PFSK-1 (cell line): ENCODE data around the gene BPIFA1.

Experiments used
- FOXP2 ChIP-seq: optimal IDR thresholded peaks from 2 replicates; pipeline ENCODE3; 2011; ENCODE audit warnings: borderline replicate concordance, control low read depth, inconsistent platforms; ENCODE audit not compliant: insufficient read depth; ENCODE audit errors: extremely low read length, extremely low read depth
- POLR2AphosphoS5 ChIP-seq: IDR thresholded peaks from 2 replicates; pipeline ENCODE4 v1.6.1; 2012; ENCODE audit warnings: low read depth, mild to moderate bottlenecking, control low read depth, low read length, moderate library complexity
- REST ChIP-seq, 2 experiments: IDR thresholded peaks; 2 replicates each; pipeline versions ENCODE4 v1.6.1 to v1.8.0; 2011 to 2012; ENCODE audit warnings: low read depth in 2 of 2, low read length in 2 of 2, control low read depth in 1 of 2, inconsistent platforms in 1 of 2, mild to moderate bottlenecking in 1 of 2, moderate library complexity in 1 of 2; ENCODE audit not compliant: insufficient read depth in 1 of 2
- SIN3A ChIP-seq: IDR thresholded peaks from 2 replicates; pipeline ENCODE4 v1.6.1; 2012; ENCODE audit warnings: mild to moderate bottlenecking, low read length, moderate library complexity, borderline replicate concordance; ENCODE audit not compliant: insufficient read depth
- TAF1 ChIP-seq: IDR thresholded peaks from 2 replicates; pipeline ENCODE4 v1.6.1; 2012; ENCODE audit warnings: low read length, control low read depth, borderline replicate concordance; ENCODE audit not compliant: insufficient read depth

The BPIFA1 gene

DNA sequence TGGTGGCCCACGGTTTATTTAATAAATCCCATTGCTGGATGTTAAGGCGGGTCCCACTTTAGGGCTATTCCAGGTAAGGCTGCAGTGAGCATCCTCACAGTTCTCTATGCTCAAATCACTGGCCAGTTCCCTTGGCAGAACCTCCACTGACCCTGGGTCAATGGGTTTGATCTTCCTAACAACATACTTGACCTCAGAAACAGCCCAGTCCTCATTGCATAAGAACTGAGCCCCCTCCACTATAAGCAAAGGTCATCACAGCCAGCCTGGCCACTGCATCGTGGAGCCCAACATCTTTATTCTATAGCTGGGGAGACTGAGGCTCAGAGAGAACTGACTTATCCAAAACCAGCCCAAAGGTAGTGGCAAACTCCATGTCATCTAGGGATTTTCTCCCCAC, 42.9 kb downstream of the BPIFA1 start:
- no peak for TF ChIP-seq POLR2AphosphoS5
- TF ChIP-seq SIN3A = no peak
- no peak for TF ChIP-seq REST (IDR thresholded peaks at IDR 0.05; ENCODE audit: insufficient read depth in 1 of 2, low read depth in 2 of 2, low read length in 2 of 2)
- TF ChIP-seq TAF1 = no peak
- no peak for TF ChIP-seq FOXP2

- TF ChIP-seq REST (IDR thresholded peaks at IDR 0.05; ENCODE audit: insufficient read depth in 1 of 2, low read depth in 2 of 2, low read length in 2 of 2) (no peak), FOXP2 (no peak), POLR2AphosphoS5 (no peak), TAF1 (no peak), SIN3A (no peak)
These were observed 43.6 kb downstream of the BPIFA1 start for GRCh38 chr20:33279261-33279910.

DNA sequence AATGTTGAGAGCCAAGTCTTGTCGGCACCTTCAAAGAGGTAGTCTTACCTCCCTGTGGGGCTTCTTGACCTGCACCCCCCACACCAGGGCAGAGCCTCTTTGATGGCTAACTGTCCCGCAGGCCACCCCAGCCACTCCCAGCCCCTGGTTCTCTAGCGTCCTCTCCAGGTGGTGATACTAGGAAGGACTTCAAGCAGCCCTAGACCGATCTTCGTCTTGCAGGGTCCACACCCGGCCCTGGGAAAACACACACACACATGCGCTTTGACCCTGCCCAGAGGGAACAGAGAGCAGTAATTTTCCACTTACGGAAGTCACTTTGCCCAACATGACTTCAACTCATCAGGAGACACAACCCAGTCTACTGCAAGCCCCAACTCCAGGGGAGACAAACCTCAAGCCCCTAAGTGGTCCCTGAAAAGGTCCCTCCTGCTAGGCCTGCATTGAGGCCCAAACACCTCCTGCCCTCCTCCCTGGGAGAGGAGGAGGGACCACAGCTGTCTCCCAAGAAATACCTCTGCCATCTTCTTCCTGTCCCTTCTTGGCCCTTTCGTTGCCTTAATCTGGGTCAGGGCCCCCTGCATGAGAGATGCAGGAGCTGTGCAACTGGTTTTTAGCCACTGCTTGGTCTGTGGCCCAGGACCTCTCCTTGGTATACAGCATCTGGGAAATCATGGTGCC, 44.3 kb downstream of the BPIFA1 start:
- TF ChIP-seq TAF1 (no peak), REST (IDR thresholded peaks at IDR 0.05; ENCODE audit: insufficient read depth in 1 of 2, low read depth in 2 of 2, low read length in 2 of 2) (no peak), POLR2AphosphoS5 (no peak), FOXP2 (no peak), SIN3A (no peak)

DNA sequence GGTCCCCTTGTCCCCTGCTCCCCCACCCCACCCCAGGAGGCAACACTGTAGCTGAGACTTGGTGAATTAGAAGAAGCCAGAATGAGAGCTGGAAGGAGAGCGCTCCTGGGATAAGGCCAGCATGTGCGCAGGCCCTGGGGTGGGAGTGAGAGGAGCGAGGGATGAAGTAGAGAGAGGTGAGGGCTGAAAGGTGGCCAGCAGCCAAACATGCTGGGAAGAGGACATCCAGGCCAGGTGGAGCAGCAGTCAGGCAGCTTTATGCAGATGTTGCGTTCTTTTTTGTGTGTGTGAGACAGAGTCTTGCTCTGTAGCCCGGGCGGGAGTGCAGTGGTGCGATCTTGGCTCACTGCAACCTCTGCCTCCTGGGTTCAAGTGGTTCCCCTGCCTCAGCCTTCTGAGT, 45.0 kb downstream of the BPIFA1 start:
- no peak for TF ChIP-seq TAF1
- TF ChIP-seq SIN3A = no peak
- no peak for TF ChIP-seq REST (IDR thresholded peaks at IDR 0.05; ENCODE audit: insufficient read depth in 1 of 2, low read depth in 2 of 2, low read length in 2 of 2)
- TF ChIP-seq FOXP2 = no peak
- no peak for TF ChIP-seq POLR2AphosphoS5
